Skeletal muscle tissue (tissue), 4 donors: ENCODE measurements around the gene CNTNAP2. TPM values are rescaled to one million over a fixed set of nuclear protein-coding genes. Genes with fewer than 3 reads are reported as not detected.

Experiments
- H3K27ac ChIP-seq: one replicate; pipeline ENCODE4 v1.7.0; 2013; ENCODE audit warnings: mild to moderate bottlenecking, low read depth, low read length, inconsistent platforms
- H3K27me3 ChIP-seq, 3 donors: one replicate each; pipeline ENCODE4 v1.7.0; 2013; ENCODE audit warnings: low read length in 3 of 3; ENCODE audit not compliant: control insufficient read depth in 3 of 3, insufficient read depth in 3 of 3
- H3K36me3 ChIP-seq, 3 donors: one replicate each; pipeline ENCODE4 v1.7.0; 2013; ENCODE audit warnings: low read length in 3 of 3; ENCODE audit not compliant: control insufficient read depth in 3 of 3, insufficient read depth in 3 of 3
- H3K4me1 ChIP-seq, 3 donors: one replicate each; pipeline ENCODE4 v1.7.0; 2013; ENCODE audit warnings: low read length in 3 of 3, mild to moderate bottlenecking in 3 of 3; ENCODE audit not compliant: control insufficient read depth in 3 of 3, insufficient read depth in 3 of 3
- H3K4me3 ChIP-seq, 3 donors: one replicate each; pipeline ENCODE4 v1.7.0; 2013; ENCODE audit warnings: low read length in 3 of 3
- H3K9ac ChIP-seq, 3 donors: one replicate each; pipeline ENCODE4 v1.7.0; 2013; ENCODE audit warnings: low read length in 3 of 3, mild to moderate bottlenecking in 3 of 3, moderate library complexity in 2 of 3, low read depth in 1 of 3
- H3K9me3 ChIP-seq, 3 donors: one replicate each; pipeline ENCODE4 v1.7.0; 2013; ENCODE audit warnings: low read length in 3 of 3; ENCODE audit not compliant: control insufficient read depth in 3 of 3
- total RNA-seq: library from RNA; depleted of rRNA; stranded (reverse); fragments of >200 nt; gene quantifications from one replicate; pipeline ENCODE4 v1.2.3, GENCODE V29; 2014
- donor health status: Osteomylitis.

The CNTNAP2 gene
- total RNA-seq, 1 donor from 2014 or later: 14.1 TPM

DNA sequence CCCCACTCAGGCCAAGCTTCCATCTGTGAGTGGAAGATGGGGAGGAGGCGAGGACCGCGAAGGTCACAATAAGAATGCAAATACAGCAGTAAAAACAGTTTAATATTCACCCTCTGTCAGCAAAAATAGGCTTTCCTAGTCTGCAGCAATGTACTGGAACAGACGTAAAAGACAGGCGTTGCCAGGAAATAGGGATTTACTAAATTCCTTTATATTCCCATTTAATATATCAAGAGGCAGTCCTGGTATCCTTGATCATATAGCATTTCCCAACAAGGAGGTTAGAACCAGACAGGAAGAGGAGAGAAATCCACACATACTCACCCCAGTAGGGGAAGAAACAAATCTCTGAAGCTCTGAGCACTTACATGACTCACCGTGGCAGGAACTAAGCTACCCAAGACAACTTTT, 1419.1 kb downstream of the CNTNAP2 start:
- Histone ChIP-seq H3K9me3 (no peaks in the 10 kb centered on the region), H3K4me1 (no peaks in the 10 kb centered on the region)

DNA sequence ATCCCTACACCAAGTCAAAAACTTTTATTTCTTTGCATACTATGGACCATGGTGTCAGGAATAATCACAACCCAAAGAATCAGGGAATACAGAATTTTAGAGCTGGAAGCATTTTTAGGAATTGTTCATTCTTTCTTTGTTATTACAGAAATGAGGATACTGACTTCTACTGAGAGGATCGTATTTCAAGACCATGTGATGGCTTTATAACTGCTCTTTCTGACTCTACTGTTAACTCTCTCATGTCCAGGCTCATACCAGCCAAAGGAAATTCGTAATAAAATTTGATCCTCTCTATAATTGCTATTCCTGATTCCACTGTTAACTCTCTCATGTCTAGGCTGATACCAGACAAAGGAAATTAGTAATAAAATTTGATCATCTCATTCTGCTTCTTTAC, 1423.1 kb downstream of the CNTNAP2 start:
- no peaks in the 10 kb centered on the region for H3K36me3 ChIP-seq
- no peak overlapping the region for H3K27ac ChIP-seq
- H3K4me3 ChIP-seq: no peak overlapping the region
- no peaks in the 10 kb centered on the region for H3K4me1 ChIP-seq
- H3K9me3 ChIP-seq: no peaks in the 10 kb centered on the region
- no peaks in the 10 kb centered on the region for H3K27me3 ChIP-seq
- no peak overlapping the region for H3K9ac ChIP-seq

More for the DNA sequence above, 1419.1 kb downstream of the CNTNAP2 start:
- Histone ChIP-seq H3K27ac (no peak overlapping the region), H3K4me3 (no peak overlapping the region), H3K36me3 (no peaks in the 10 kb centered on the region), H3K27me3 (no peaks in the 10 kb centered on the region), H3K9ac (no peak overlapping the region)

DNA sequence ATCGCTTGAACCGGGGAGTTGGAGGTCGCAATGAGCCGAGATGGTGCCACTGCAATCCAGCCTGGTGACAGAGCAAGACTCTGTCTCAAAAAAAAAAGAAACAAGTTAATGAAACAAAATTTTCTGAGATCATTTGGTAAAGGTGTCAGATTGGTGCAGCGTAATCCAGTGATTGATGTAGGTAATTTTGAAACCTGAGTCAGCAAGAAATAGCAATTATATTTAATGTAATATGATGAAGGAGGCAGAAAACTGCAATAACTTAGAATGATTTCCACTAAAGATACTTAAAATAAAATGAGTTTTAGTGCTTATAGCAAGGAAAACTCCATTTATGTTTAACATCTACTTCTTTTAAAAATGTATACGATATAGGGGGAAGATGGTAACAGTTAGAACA, 1424.1 kb downstream of the CNTNAP2 start:
- H3K9ac ChIP-seq: no peak overlapping the region
- H3K4me1 ChIP-seq: no peaks in the 10 kb centered on the region
- no peak overlapping the region for H3K27ac ChIP-seq
- H3K36me3 ChIP-seq: no peaks in the 10 kb centered on the region
- no peak overlapping the region for H3K4me3 ChIP-seq
- no peaks in the 10 kb centered on the region for H3K9me3 ChIP-seq
- H3K27me3 ChIP-seq: no peaks in the 10 kb centered on the region

DNA sequence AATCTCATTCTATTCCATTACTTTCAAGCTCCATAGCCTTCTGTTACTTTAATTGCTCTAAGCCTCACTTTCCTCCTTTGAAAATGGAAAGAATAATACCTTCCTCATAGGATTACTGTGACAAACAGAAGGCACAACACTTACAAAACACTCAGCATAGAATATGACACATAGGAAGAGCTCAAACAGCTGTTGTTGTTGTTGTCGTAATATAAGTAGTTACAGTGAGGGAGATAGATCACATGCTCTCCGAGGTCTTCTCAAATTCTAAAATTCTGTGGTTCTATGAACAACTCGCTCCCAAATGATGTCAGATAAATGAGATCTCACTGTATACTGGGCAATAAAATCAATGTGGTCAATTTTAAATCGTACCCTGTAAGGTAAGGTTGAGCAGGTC, 1424.7 kb downstream of the CNTNAP2 start:
- Histone ChIP-seq H3K9me3 (no peaks in the 10 kb centered on the region), H3K4me3 (no peak overlapping the region), H3K36me3 (no peaks in the 10 kb centered on the region), H3K4me1 (no peaks in the 10 kb centered on the region), H3K9ac (no peak overlapping the region), H3K27me3 (no peaks in the 10 kb centered on the region), H3K27ac (no peak overlapping the region)

DNA sequence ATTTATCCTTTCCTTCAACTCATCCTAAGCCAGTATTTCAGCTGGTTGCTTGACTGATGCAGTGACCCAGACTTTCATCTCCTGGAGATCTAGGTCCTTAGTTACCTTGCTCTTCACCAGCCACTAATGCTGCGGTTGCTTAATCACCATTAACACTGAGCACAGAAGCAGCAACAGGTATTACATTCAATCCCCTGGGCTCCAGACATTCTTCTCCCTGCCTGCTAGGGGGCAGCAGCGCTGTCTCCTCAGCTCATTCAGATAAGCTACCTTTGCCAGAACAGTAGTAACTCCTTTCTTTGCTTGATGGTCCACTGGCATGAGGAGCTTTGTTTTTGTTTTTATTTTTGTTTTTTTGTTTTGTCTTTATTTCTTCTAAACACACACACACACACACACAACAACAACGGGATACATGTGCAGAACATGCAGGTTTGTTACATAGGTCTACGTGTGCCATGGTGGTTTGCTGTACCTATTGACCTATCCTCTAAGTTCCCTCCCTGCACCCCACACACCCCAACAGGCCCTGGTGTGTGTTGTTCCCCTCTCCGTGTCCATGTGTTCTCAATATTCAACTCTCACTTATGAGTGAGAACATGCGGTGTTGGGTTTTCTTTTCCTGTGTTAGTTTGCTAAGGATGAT, 1430.8 kb downstream of the CNTNAP2 start:
- Histone ChIP-seq H3K9ac (no peak overlapping the region), H3K4me1 (no peaks in the 10 kb centered on the region), H3K4me3 (no peak overlapping the region), H3K27ac (no peak overlapping the region), H3K36me3 (no peaks in the 10 kb centered on the region), H3K9me3 (no peaks in the 10 kb centered on the region), H3K27me3 (no peaks in the 10 kb centered on the region)

DNA sequence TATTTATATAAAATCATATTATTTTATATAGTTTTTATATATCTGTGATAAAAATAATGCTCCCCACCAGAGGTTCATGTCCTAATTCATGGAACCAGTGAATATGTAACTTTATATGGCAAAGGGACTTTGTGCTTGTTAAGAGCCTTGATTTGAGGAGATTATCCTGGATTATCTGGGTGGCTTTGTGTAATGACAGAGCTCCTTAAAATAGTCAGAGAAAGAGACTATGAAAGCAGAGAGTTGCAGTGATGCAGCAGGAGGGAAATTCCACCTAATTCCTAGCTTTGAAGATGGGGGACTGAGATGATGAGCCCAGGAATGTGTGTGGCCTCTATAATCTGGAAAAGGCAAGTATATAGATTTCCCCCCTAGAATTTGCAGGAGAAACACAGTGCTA, 1439.7 kb downstream of the CNTNAP2 start:
- H3K27me3 ChIP-seq: no peaks in the 10 kb centered on the region
- no peak overlapping the region for H3K9ac ChIP-seq
- H3K27ac ChIP-seq: no peak overlapping the region
- no peaks in the 10 kb centered on the region for H3K4me1 ChIP-seq
- H3K9me3 ChIP-seq: no peaks in the 10 kb centered on the region
- no peaks in the 10 kb centered on the region for H3K36me3 ChIP-seq
- no peak overlapping the region for H3K4me3 ChIP-seq

DNA sequence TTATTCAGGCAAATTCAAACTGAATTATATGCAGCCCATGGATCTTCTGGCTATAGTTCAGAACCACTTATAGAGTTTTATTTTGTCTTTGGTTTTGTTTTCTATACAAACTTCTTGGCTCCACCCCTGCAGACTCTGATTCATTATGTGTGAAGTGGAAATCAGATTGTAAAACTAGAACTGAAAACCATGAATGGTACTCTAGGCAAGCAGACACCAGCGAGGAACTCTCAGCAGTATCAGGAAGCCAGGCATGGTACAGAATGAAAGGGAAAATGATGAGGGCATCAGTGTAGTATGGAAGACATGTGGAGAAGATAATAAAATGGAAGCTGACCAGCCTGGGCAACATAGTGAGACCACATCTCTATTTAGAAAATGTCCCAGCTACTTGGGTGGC, 1447.1 kb downstream of the CNTNAP2 start:
- no peak overlapping the region for H3K9ac ChIP-seq
- H3K4me3 ChIP-seq: no peak overlapping the region
- H3K9me3 ChIP-seq: no peaks in the 10 kb centered on the region
- no peak overlapping the region for H3K27ac ChIP-seq
- H3K4me1 ChIP-seq: no peaks in the 10 kb centered on the region
- no peaks in the 10 kb centered on the region for H3K27me3 ChIP-seq
- no peaks in the 10 kb centered on the region for H3K36me3 ChIP-seq

DNA sequence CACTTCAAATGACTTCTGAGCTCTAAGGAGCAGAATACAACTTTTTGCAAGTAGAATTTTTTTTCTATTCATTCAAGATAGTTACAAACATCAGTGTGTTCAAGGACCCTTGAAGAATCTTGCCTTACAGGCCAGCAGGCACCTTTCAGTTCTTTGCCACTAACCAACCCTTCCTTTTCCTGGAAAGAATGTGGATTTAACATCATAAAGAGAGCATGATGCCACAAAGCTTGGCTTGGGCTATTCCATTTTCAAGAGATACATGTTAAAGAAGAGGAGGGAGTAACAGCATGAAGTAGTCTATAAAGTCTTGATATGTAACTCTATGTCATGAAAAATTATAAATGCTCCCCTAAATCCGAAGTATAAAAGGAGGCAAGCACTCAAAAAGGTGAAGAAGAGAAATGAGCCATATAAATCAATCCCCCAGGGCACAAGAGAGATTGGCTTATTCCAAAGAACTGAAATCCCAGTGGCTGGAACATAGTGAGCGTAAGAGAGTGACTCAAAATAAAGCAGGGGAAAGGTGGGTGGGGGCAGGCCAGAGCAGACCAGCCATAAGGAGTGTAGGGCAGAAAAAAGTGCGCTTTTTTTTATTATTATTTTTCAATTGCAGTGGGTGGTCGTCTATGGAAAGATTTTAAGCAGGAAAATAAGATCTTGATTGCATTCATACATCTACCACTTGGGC, 1448.3 kb downstream of the CNTNAP2 start:
- no peaks in the 10 kb centered on the region for H3K9me3 ChIP-seq
- no peaks in the 10 kb centered on the region for H3K27me3 ChIP-seq
- H3K4me3 ChIP-seq: no peak overlapping the region
- H3K4me1 ChIP-seq: no peaks in the 10 kb centered on the region
- H3K36me3 ChIP-seq: no peaks in the 10 kb centered on the region
- no peak overlapping the region for H3K9ac ChIP-seq
- no peak overlapping the region for H3K27ac ChIP-seq

DNA sequence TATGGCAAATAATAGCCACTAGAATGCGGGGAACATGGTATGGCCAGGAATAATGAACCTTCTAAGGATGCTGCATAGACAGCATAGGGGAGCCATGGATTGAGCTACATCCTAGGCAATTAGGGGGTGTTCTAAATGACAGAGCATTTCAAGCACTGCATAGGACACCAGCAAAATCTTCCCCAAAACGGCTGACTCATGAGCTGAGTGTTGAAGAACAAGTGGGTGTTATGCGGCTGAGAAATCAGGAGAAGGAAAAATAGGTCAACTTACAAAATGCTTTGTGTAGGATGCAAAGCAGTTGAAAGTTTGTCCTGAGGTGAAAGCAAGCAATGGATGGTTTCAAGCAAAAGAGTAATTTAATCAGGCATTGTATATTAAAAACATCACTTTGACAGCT, 1450.4 kb downstream of the CNTNAP2 start:
- H3K27ac ChIP-seq: no peak overlapping the region
- H3K9ac ChIP-seq: no peak overlapping the region
- no peak overlapping the region for H3K4me3 ChIP-seq
- H3K4me1 ChIP-seq: no peaks in the 10 kb centered on the region
- H3K36me3 ChIP-seq: no peaks in the 10 kb centered on the region
- no peaks in the 10 kb centered on the region for H3K27me3 ChIP-seq
- no peaks in the 10 kb centered on the region for H3K9me3 ChIP-seq

DNA sequence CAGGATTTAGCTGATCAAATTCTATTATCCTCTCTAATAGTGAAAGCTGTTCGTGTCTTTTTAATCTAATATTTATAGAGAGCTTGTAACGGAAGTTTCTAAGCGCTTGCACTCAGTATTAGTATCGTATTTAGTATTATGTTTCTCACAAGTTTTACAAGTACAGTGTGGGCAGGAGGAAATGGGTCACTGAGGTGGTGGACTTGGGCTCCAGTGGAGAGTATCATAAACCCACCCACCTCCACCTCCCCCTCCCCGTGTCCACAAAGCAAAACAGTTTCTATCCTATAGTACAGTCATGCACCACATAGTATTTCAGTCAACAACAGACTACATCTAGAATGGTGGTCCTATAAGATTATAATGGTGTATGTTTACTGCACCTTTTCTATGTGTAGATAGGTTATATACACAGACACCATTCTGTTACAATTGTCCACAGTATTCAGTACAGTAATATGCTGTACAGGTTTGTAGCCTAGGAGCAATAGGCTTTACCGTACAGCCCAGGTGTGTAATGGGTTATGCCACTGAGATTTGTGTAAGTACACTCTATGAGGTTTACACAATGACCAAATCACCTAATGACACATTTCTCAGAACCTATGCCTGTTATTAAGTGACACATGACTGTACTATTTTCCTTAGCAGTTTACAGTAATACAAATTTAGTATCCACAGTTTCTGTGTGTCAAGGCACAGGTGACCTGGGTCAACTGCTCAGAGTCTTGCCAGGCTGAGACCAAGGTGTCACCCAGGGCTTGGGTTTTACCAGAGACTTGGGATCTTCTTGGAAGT, 1452.7 kb downstream of the CNTNAP2 start:
- Histone ChIP-seq H3K4me3 (no peak overlapping the region), H3K36me3 (no peaks in the 10 kb centered on the region), H3K9ac (no peak overlapping the region), H3K9me3 (no peaks in the 10 kb centered on the region), H3K27me3 (no peaks in the 10 kb centered on the region), H3K27ac (no peak overlapping the region), H3K4me1 (no peaks in the 10 kb centered on the region)
